Sigmoid colon (tissue), 7 donors: ENCODE results near the gene NKIRAS1. TPM values are rescaled to one million over a fixed set of nuclear protein-coding genes. Genes with fewer than 3 reads are reported as not detected.
"Not testable (repeated sequence)": the region's sequence is repeated elsewhere in the genome, so short reads cannot be mapped to it uniquely, and the experiment has no call there.

Source experiments
- DNase-seq: peaks from one replicate; pipeline ENCODE4 v3.0.0-alpha.2; 2019
- H3K27ac ChIP-seq, 4 donors: fragments of 200-600 bp; sonication (generic); one replicate each; pipeline ENCODE4 v1.5.1; 2016 to 2019; ENCODE audit warnings: mild to moderate bottlenecking in 1 of 4
- H3K27me3 ChIP-seq, 3 donors: fragments of 200-600 bp; sonication (generic); one replicate each; pipeline ENCODE4 v1.5.1; 2019; ENCODE audit warnings: mild to moderate bottlenecking in 1 of 3
- H3K36me3 ChIP-seq, 4 donors: fragments of 200-600 bp; sonication (generic); one replicate each; pipeline ENCODE4 v1.5.1; 2016 to 2019
- H3K4me1 ChIP-seq, 4 donors: fragments of 200-600 bp; sonication (generic); one replicate each; pipeline ENCODE4 v1.5.1; 2017 to 2019
- H3K4me3 ChIP-seq, 4 donors: fragments of 200-600 bp; sonication (generic); one replicate each; pipeline ENCODE4 v1.5.1; 2017 to 2019; ENCODE audit warnings: mild to moderate bottlenecking in 2 of 4, moderate library complexity in 1 of 4
- H3K9me3 ChIP-seq, 4 donors: fragments of 200-600 bp in 3 of 4; sonication (generic) in 3 of 4; one replicate each; pipeline versions ENCODE4 v1.5.1 to v1.6.1; 2013 to 2019
- CTCF ChIP-seq, 4 experiments: fragments of 450-650 bp in 3 of 4; fragments of 200-600 bp in 1 of 4; IDR thresholded peaks; one replicate each; pipeline ENCODE4 v1.5.1; 2016 to 2019; ENCODE audit warnings: antibody characterized with exemption in 4 of 4, mild to moderate bottlenecking in 3 of 4, moderate library complexity in 2 of 4
- EP300 ChIP-seq, 4 donors: sonication (generic); formaldehyde crosslinking; IDR thresholded peaks; one replicate each; pipeline ENCODE4 v1.6.1; 2017; ENCODE audit warnings: antibody characterized with exemption in 4 of 4
- POLR2A ChIP-seq, 2 donors: fragments of 450-650 bp; IDR thresholded peaks; one replicate each; pipeline ENCODE4 v1.6.1; 2016; ENCODE audit warnings: antibody characterized with exemption in 2 of 2, mild to moderate bottlenecking in 2 of 2, moderate library complexity in 2 of 2
- POLR2AphosphoS5 ChIP-seq, 4 donors: sonication (generic); formaldehyde crosslinking; IDR thresholded peaks; one replicate each; pipeline ENCODE4 v1.6.1; 2017; ENCODE audit warnings: antibody characterized with exemption in 4 of 4
- WGBS, 2 donors: extraction: QIAGEN DNeasy Blood & Tissue Kit; methylation state at CpG; one replicate each; pipeline ENCODE4 v1.1.7; 2013; 5-methylcytosine and 5-hydroxymethylcytosine counted together
- intact Hi-C: fragments of 100-400 bp; cut with DNase I; formaldehyde crosslinking; loops from one replicate; pipeline ENCODE4 v1.15.1; 2023
- polyA plus RNA-seq, 3 donors: library from polyadenylated mRNA; stranded (reverse); fragments of 200-250 nt; gene quantifications; one replicate each; pipeline ENCODE4 v1.2.3, GENCODE V29; 2013
- total RNA-seq, 4 donors: library from RNA; depleted of rRNA; stranded (reverse); fragments of >200 nt; gene quantifications; one replicate each; pipeline ENCODE4 v1.1.0, GENCODE V29; 2016
- donor health status: healthy with polysubstance abuse.
- donor health status: Bipolar disorder and iron deficiency.
- donor health status: healthy.

Gene NKIRAS1
- total and polyA plus RNA-seq, 7 donors = 4.2 to 29.3 (median 21.6) TPM

GRCh38 chr3:23859012-23859743 lies 57.6 kb downstream of the NKIRAS1 start:
- Histone ChIP-seq H3K4me3 (no peak overlapping the region), H3K4me1 (peaks cover 0 to 48% (median 29%) of the 10 kb centered on the region in 4 donors), H3K27me3 (no peaks in the 10 kb centered on the region), H3K27ac (peak overlapping the region in 3 of 4 donors; percentile 3 to 51 (median 42)), H3K36me3 (no peaks in the 10 kb centered on the region), H3K9me3 (no peaks in the 10 kb centered on the region)
- intact Hi-C loops = no loop called here
- DNase-seq = no peak
- WGBS, 2 donors = 11 to 20% methylated on average over 1 of the region's 1 CpG
- TF ChIP-seq CTCF (IDR thresholded peaks at IDR 0.05) (no peak), POLR2AphosphoS5 (IDR thresholded peaks at IDR 0.05) (peak in 1 of 4 donors; percentile 4)

GRCh38 chr3:23856286-23856685 lies 60.5 kb downstream of the NKIRAS1 start:
- Histone ChIP-seq H3K9me3 (no peaks in the 10 kb centered on the region), H3K27me3 (no peaks in the 10 kb centered on the region), H3K36me3 (peaks cover 0 to 6% (median 0%) of the 10 kb centered on the region in 4 donors), H3K4me1 (peaks cover 0 to 52% (median 29%) of the 10 kb centered on the region in 4 donors), H3K4me3 (no peak overlapping the region), H3K27ac (no peak overlapping the region)
- no peak for DNase-seq
- intact Hi-C loops = no loop called here
- 75 to 78% methylated on average over 3 of the region's 3 CpGs for WGBS, 2 donors
- no peak for TF ChIP-seq EP300 (IDR thresholded peaks at IDR 0.05)
- TF ChIP-seq POLR2A (IDR thresholded peaks at IDR 0.05) = no peak
- TF ChIP-seq CTCF (IDR thresholded peaks at IDR 0.05) = no peak
- no peak for TF ChIP-seq POLR2AphosphoS5 (IDR thresholded peaks at IDR 0.05)

GRCh38 chr3:23849462-23849861 lies 67.3 kb downstream of the NKIRAS1 start:
- DNase-seq, H3K27ac ChIP-seq, H3K27me3 ChIP-seq, H3K4me3 ChIP-seq, H3K4me1 ChIP-seq, H3K9me3 ChIP-seq, intact Hi-C loops, H3K36me3 ChIP-seq: not testable (repeated sequence)
- WGBS, 2 donors = 40 to 69% methylated on average over 2 of the region's 2 CpGs

GRCh38 chr3:23845326-23846216 lies 71.2 kb downstream of the NKIRAS1 start:
- no peaks in the 10 kb centered on the region for H3K9me3 ChIP-seq
- no peak overlapping the region for H3K27ac ChIP-seq
- H3K27me3 ChIP-seq = no peaks in the 10 kb centered on the region
- intact Hi-C loops = no loop called here
- no peak for DNase-seq
- no peak overlapping the region for H3K4me3 ChIP-seq
- peaks cover 0 to 5% (median 4%) of the 10 kb centered on the region in 4 donors for H3K4me1 ChIP-seq
- 89 to 90% methylated on average over 5 of the region's 5 CpGs for WGBS, 2 donors
- no peak for TF ChIP-seq CTCF (IDR thresholded peaks at IDR 0.05)
- TF ChIP-seq POLR2AphosphoS5 (IDR thresholded peaks at IDR 0.05) = no peak
- TF ChIP-seq POLR2A (IDR thresholded peaks at IDR 0.05) = no peak
- no peak for TF ChIP-seq EP300 (IDR thresholded peaks at IDR 0.05)
- no peaks in the 10 kb centered on the region for H3K36me3 ChIP-seq

- Histone ChIP-seq H3K27me3 (no peaks in the 10 kb centered on the region), H3K4me3 (no peak overlapping the region), H3K27ac (no peak overlapping the region), H3K4me1 (peaks cover 0 to 15% (median 9%) of the 10 kb centered on the region in 4 donors), H3K36me3 (no peaks in the 10 kb centered on the region), H3K9me3 (no peaks in the 10 kb centered on the region)
- DNase-seq = no peak
- TF ChIP-seq CTCF (IDR thresholded peaks at IDR 0.05) = no peak
- TF ChIP-seq EP300 (IDR thresholded peaks at IDR 0.05) = no peak
- TF ChIP-seq POLR2AphosphoS5 (IDR thresholded peaks at IDR 0.05) = no peak
- TF ChIP-seq POLR2A (IDR thresholded peaks at IDR 0.05) = no peak
- intact Hi-C loops = no loop called here
- 93 to 95% methylated on average over 3 of the region's 3 CpGs for WGBS, 2 donors
Measured at GRCh38 chr3:23843869-23844268, 72.9 kb downstream of the NKIRAS1 start.
